ENCODE measurements around the gene ADGRG4. TPM values are rescaled to one million over a fixed set of nuclear protein-coding genes. Genes with fewer than 3 reads are reported as not detected.

ADGRG4 gene
- total and polyA plus RNA-seq, 4 donors, result 0.32 to 1.5 TPM; not detected in 2

DNA sequence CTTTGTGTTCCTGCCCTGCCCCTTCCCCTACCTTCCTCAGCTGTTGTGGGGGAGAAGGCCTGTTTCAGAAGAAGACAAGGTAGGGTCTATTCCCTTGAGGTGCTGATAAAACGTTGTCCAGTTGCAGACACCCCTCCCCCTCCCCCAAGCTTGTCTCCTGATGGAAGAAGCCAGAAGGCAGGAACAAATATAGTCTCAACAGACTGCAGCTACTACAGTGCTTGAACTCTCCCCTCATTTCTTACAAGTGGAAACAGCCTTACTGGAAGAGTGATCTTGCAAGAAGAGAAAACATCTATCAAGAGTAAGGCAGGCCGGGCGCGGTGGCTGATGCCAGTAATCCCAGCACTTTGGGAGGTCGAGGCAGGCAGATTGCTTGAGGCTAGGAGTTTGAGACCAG lies 38.5 kb upstream of the ADGRG4 start:
- Histone ChIP-seq H3K9me3 (ENCODE audit: control insufficient read depth, low read length) (no peaks in the 10 kb centered on the region), H3K4me3 (ENCODE audit: low read length in 2 of 2) (no peak overlapping the region), H3K4me1 (ENCODE audit: control insufficient read depth in 1 of 2, insufficient read depth in 2 of 2, low read length in 2 of 2) (no peaks in the 10 kb centered on the region), H3K27me3 (ENCODE audit: control insufficient read depth in 1 of 2, insufficient read depth in 2 of 2, low read length in 1 of 2) (no peaks in the 10 kb centered on the region), H3K36me3 (ENCODE audit: control insufficient read depth in 1 of 2, insufficient read depth in 2 of 2, low read length in 1 of 2) (no peaks in the 10 kb centered on the region), H3K27ac (ENCODE audit: low read depth in 1 of 2, low read length in 2 of 2) (peak overlapping the region in 1 of 2 donors; percentile 71)
- ATAC-seq (ENCODE audit: low FRiP score) (peak; percentile 37), DNase-seq (no peak)
- intact Hi-C loops (cut with DNase I), result loop anchor here in 1 of 2 donors (5.0 to 10.0 kb wide), 3 partner anchors 47 to 235 kb away; no protein-coding TSS in a partner anchor
- WGBS, 2 donors, result 46 to 59% methylated on average over 5 of the region's 5 CpGs

DNA sequence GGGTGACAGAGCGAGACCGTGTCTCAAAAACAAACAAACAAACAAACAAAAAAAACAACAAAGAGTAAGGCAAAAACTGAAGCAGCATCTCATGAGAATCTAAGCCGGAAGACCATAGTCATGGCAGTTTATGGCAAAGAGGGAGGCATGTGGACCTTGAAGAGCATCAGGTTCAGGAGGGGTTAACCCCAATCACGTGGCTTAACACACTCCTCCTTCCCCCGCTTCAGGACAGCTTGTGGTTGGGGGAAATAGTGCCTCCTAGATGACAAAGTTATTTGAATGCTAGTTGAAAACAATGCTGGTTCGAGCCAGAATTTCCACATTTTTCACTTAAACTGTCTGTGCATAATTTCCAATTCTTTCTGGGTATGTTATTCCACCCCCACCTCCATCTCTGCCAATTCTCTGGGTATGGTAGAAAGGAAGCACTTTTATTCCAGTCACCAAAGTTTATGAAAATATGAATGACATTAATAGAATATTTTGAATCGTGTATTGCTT lies 37.9 kb upstream of the ADGRG4 start:
- WGBS, 2 donors, result 34 to 35% methylated on average over 7 of the region's 7 CpGs
- intact Hi-C loops (cut with DNase I), result loop anchor here in 1 of 2 donors (5.0 to 10.0 kb wide), 3 partner anchors 48 to 236 kb away; no protein-coding TSS in a partner anchor
- Histone ChIP-seq H3K4me3 (ENCODE audit: low read length in 2 of 2) (no peak overlapping the region), H3K4me1 (ENCODE audit: control insufficient read depth in 1 of 2, insufficient read depth in 2 of 2, low read length in 2 of 2) (no peaks in the 10 kb centered on the region), H3K27ac (ENCODE audit: low read depth in 1 of 2, low read length in 2 of 2) (peak overlapping the region in 1 of 2 donors; percentile 33), H3K27me3 (ENCODE audit: control insufficient read depth in 1 of 2, insufficient read depth in 2 of 2, low read length in 1 of 2) (no peaks in the 10 kb centered on the region), H3K36me3 (ENCODE audit: control insufficient read depth in 1 of 2, insufficient read depth in 2 of 2, low read length in 1 of 2) (no peaks in the 10 kb centered on the region), H3K9me3 (ENCODE audit: control insufficient read depth, low read length) (no peaks in the 10 kb centered on the region)
- DNase-seq (no peak), ATAC-seq (ENCODE audit: low FRiP score) (no peak)

DNA sequence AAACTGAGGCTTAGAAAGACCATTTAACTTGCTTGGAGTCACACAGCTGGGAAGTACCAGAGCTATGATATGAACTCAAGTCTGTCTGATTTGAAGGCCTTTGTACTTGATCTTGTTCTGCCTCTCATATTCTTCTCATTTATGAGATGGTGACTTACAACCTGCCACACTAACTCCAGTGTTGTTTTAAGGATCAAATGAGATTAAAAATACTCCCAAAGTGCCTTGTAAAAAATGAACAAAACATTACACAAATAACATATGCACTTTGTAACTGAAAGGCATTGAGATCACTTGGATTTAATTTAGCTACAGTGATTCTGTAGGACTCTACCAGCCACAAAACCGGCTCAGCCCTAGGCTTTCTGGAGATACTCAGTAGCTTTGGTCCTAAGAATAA lies 33.9 kb upstream of the ADGRG4 start:
- DNase-seq (no peak), ATAC-seq (ENCODE audit: low FRiP score) (no peak)
- H3K9me3 ChIP-seq (ENCODE audit: control insufficient read depth, low read length), result no peaks in the 10 kb centered on the region
- no peaks in the 10 kb centered on the region for H3K27me3 ChIP-seq (ENCODE audit: control insufficient read depth in 1 of 2, insufficient read depth in 2 of 2, low read length in 1 of 2)
- intact Hi-C loops (cut with DNase I), result loop anchor here in 1 of 2 donors (10.0 kb wide), 2 partner anchors 52 to 102 kb away; no protein-coding TSS in a partner anchor
- no peak overlapping the region for H3K4me3 ChIP-seq (ENCODE audit: low read length in 2 of 2)
- H3K27ac ChIP-seq (ENCODE audit: low read depth in 1 of 2, low read length in 2 of 2), result no peak overlapping the region
- WGBS, 2 donors, result 50 to 75% methylated on average over 1 of the region's 1 CpG
- H3K4me1 ChIP-seq (ENCODE audit: control insufficient read depth in 1 of 2, insufficient read depth in 2 of 2, low read length in 2 of 2), result no peaks in the 10 kb centered on the region
- no peaks in the 10 kb centered on the region for H3K36me3 ChIP-seq (ENCODE audit: control insufficient read depth in 1 of 2, insufficient read depth in 2 of 2, low read length in 1 of 2)

DNA sequence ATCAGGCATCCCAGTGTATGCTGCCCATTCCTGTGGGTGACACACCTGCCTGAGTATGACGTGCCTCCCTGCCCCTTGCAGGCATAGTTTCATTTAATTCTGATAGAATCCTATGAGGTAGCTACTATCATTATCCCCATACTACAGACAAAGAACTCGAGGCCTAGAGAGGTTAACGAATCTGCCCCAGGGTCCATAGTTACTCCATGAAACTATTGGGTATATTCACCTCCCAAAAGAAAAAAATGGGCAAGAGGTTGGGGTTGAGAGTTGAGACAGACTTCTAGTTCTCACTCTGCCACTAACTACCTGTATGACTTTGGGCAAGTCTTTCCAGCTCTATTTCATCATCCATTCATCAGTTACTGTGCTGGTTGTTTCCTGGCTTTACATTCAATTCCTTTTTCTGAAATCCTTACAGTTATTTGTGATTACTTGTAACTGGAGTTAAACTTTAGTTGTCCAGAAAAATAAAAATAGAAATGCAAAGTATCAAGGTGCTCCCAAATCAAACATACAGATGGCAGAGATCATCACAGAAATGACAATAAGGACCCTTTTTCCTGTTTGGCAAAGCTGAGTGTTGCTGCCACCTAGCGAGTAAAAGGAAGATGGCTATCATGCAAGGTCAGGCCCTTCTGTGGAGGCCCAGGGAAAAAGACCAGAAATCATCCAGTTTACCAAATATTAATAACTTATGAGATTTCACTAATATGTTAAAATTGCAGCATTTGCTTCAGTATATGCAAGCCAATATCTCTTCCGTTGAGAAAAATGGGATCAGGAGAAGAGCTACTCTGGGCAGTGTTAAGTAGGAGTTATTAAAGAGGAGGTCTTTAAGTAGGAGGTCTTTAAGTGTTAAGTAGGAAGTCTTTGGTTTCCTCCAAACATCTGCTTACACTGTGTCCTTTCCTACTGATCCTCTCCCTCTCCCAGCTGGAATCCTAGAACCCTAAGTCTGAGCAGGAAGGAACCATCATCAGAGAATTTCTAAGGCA lies 32.4 kb upstream of the ADGRG4 start:
- H3K27me3 ChIP-seq (ENCODE audit: control insufficient read depth in 1 of 2, insufficient read depth in 2 of 2, low read length in 1 of 2), result no peaks in the 10 kb centered on the region
- H3K36me3 ChIP-seq (ENCODE audit: control insufficient read depth in 1 of 2, insufficient read depth in 2 of 2, low read length in 1 of 2), result no peaks in the 10 kb centered on the region
- DNase-seq (no peak), ATAC-seq (ENCODE audit: low FRiP score) (peak; percentile 68)
- H3K9me3 ChIP-seq (ENCODE audit: control insufficient read depth, low read length), result no peaks in the 10 kb centered on the region
- no peak overlapping the region for H3K27ac ChIP-seq (ENCODE audit: low read depth in 1 of 2, low read length in 2 of 2)
- WGBS, 2 donors, result 47 to 48% methylated on average over 5 of the region's 5 CpGs
- intact Hi-C loops (cut with DNase I), result loop anchor here (2.0 to 10.0 kb wide), 3 partner anchors 54 to 240 kb away; no protein-coding TSS in a partner anchor
- H3K4me3 ChIP-seq (ENCODE audit: low read length in 2 of 2), result no peak overlapping the region
- no peaks in the 10 kb centered on the region for H3K4me1 ChIP-seq (ENCODE audit: control insufficient read depth in 1 of 2, insufficient read depth in 2 of 2, low read length in 2 of 2)

DNA sequence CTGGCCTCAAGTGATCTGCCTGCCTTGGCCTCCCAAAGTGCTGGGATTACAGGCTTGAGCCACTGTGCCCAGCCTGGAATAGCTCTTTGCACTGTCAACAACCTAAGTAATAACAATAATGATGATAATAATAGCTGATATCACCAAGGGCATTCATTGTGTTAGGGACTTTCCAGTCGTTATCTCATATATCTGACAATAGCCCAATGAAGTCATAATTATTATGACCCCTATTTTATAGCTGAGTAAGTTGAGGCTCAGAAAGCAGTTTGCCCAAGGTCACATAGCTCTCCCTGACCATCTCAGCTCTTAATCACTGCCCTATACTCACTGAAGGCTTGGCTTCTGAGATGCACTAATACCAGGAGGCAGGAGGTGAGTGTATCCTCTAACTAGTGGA lies 30.8 kb upstream of the ADGRG4 start:
- Histone ChIP-seq H3K27me3 (ENCODE audit: control insufficient read depth in 1 of 2, insufficient read depth in 2 of 2, low read length in 1 of 2) (no peaks in the 10 kb centered on the region), H3K9me3 (ENCODE audit: control insufficient read depth, low read length) (no peaks in the 10 kb centered on the region), H3K4me3 (ENCODE audit: low read length in 2 of 2) (no peak overlapping the region), H3K4me1 (ENCODE audit: control insufficient read depth in 1 of 2, insufficient read depth in 2 of 2, low read length in 2 of 2) (no peaks in the 10 kb centered on the region), H3K36me3 (ENCODE audit: control insufficient read depth in 1 of 2, insufficient read depth in 2 of 2, low read length in 1 of 2) (no peaks in the 10 kb centered on the region), H3K27ac (ENCODE audit: low read depth in 1 of 2, low read length in 2 of 2) (no peak overlapping the region)
- ATAC-seq (ENCODE audit: low FRiP score) (no peak), DNase-seq (no peak)
- WGBS, 2 donors, result 52 to 86% methylated on average over 1 of the region's 1 CpG
- intact Hi-C loops (cut with DNase I), result loop anchor here (2.0 to 10.0 kb wide), 4 partner anchors 55 to 241 kb away; partner anchors contain the start of gene HTATSF1 (in 1 of the 2)

DNA sequence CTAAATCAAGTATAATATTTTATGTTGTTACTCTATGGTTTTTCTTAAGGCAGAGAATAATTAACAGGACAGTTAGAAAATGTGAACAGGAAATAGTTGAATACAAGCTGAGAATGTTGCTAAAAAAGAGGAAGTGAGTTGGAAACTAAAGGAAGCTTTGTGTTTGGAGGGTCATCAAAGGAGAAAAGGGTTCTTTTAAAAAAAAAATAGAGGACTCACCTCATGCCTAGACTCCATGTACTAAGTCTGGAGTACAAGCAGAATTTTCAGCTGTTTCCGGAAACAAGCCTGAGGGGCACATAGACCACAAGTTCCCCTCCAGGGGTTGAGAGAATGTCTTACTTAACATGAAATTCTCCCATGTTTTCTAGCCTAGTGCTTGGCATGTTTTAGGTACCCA lies 29.5 kb upstream of the ADGRG4 start:
- H3K36me3 ChIP-seq (ENCODE audit: control insufficient read depth in 1 of 2, insufficient read depth in 2 of 2, low read length in 1 of 2), result no peaks in the 10 kb centered on the region
- H3K9me3 ChIP-seq (ENCODE audit: control insufficient read depth, low read length), result no peaks in the 10 kb centered on the region
- WGBS, 2 donors, result 83 to 85% methylated on average over 1 of the region's 1 CpG
- intact Hi-C loops (cut with DNase I), result loop anchor here in 1 of 2 donors (5.0 kb wide), 1 partner anchor 226 kb away; the partner anchor contains the start of gene HTATSF1
- H3K4me3 ChIP-seq (ENCODE audit: low read length in 2 of 2), result no peak overlapping the region
- no peak overlapping the region for H3K27ac ChIP-seq (ENCODE audit: low read depth in 1 of 2, low read length in 2 of 2)
- DNase-seq, result no peak
- ATAC-seq (ENCODE audit: low FRiP score), result no peak
- H3K4me1 ChIP-seq (ENCODE audit: control insufficient read depth in 1 of 2, insufficient read depth in 2 of 2, low read length in 2 of 2), result no peaks in the 10 kb centered on the region
- no peaks in the 10 kb centered on the region for H3K27me3 ChIP-seq (ENCODE audit: control insufficient read depth in 1 of 2, insufficient read depth in 2 of 2, low read length in 1 of 2)

DNA sequence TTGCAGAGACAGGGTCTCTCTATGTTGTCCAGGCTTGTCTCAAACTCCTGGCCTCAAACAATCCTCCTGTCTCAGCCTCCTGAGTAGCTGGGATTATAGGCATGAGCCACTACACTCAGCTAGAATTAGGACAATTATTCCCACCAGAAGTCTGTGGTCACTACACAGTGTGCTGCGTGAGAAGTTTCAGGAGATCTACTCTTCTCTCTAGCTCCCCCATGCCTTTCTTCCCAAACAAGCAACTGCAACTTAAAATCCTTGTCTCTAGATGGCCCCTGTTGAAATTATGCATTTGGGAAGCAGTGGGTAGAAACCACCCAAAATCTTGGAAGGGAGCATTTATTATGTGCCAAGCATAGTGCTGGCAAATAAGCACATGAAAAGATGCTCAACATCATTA lies 28.4 kb upstream of the ADGRG4 start:
- Histone ChIP-seq H3K36me3 (ENCODE audit: control insufficient read depth in 1 of 2, insufficient read depth in 2 of 2, low read length in 1 of 2) (no peaks in the 10 kb centered on the region), H3K4me3 (ENCODE audit: low read length in 2 of 2) (no peak overlapping the region), H3K27ac (ENCODE audit: low read depth in 1 of 2, low read length in 2 of 2) (no peak overlapping the region), H3K4me1 (ENCODE audit: control insufficient read depth in 1 of 2, insufficient read depth in 2 of 2, low read length in 2 of 2) (no peaks in the 10 kb centered on the region), H3K9me3 (ENCODE audit: control insufficient read depth, low read length) (no peaks in the 10 kb centered on the region), H3K27me3 (ENCODE audit: control insufficient read depth in 1 of 2, insufficient read depth in 2 of 2, low read length in 1 of 2) (no peaks in the 10 kb centered on the region)
- DNase-seq (no peak), ATAC-seq (ENCODE audit: low FRiP score) (no peak)
- intact Hi-C loops (cut with DNase I), result loop anchor here in 1 of 2 donors (5.0 kb wide), 1 partner anchor 225 kb away; the partner anchor contains the start of gene HTATSF1
- 5 to 20% methylated on average over 1 of the region's 1 CpG for WGBS, 2 donors

DNA sequence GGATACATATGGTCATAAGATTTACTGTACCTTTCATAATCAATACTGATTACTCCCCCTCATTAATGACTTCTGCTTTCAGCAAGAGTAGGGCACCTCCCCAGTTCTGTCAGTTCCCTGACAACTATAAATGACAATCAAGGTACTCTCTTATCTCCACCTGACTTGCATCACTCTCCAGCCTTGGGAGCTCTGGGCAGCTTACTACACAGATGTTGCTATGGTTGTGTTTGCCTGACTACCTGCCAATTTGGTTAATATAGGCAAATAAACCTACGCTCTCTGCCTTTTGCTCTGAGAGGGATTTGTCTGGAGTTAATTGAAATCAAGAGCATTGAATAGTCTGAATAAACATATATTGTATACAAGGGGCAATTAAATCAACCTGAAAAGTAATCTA lies 26.8 kb upstream of the ADGRG4 start:
- no peak for ATAC-seq (ENCODE audit: low FRiP score)
- intact Hi-C loops (cut with DNase I), result loop anchor here in 1 of 2 donors (5.0 kb wide), 1 partner anchor 223 kb away; the partner anchor contains the start of gene HTATSF1

More for the DNA sequence above, 26.8 kb upstream of the ADGRG4 start:
- no peaks in the 10 kb centered on the region for H3K27me3 ChIP-seq (ENCODE audit: control insufficient read depth in 1 of 2, insufficient read depth in 2 of 2, low read length in 1 of 2)
- H3K9me3 ChIP-seq (ENCODE audit: control insufficient read depth, low read length), result no peaks in the 10 kb centered on the region
- H3K4me1 ChIP-seq (ENCODE audit: control insufficient read depth in 1 of 2, insufficient read depth in 2 of 2, low read length in 2 of 2), result no peaks in the 10 kb centered on the region
- no peak overlapping the region for H3K4me3 ChIP-seq (ENCODE audit: low read length in 2 of 2)
- H3K36me3 ChIP-seq (ENCODE audit: control insufficient read depth in 1 of 2, insufficient read depth in 2 of 2, low read length in 1 of 2), result no peaks in the 10 kb centered on the region
- no peak overlapping the region for H3K27ac ChIP-seq (ENCODE audit: low read depth in 1 of 2, low read length in 2 of 2)
- WGBS, 2 donors, result 86 to 94% methylated on average over 1 of the region's 1 CpG
- DNase-seq, result no peak
